22Rv1 (cell line): ENCODE data around the gene MEGF11.
A peak's percentile ranks its signal among the peaks of the same experiment; 100 is the strongest.

ENCODE experiments used
- H3K27ac ChIP-seq: fragments of 450-650 bp; 2 replicates; pipeline ENCODE4 v1.5.1; 2017
- CTCF ChIP-seq: fragments of 450-650 bp; IDR thresholded peaks from 2 replicates; pipeline ENCODE4 v1.5.1; 2017; ENCODE audit warnings: mild to moderate bottlenecking
- ZFX ChIP-seq: fragments of 450-650 bp; IDR thresholded peaks from 2 replicates; pipeline ENCODE4 v1.6.1; 2017; ENCODE audit warnings: antibody characterized with exemption, borderline replicate concordance

The MEGF11 gene

GRCh38 chr15:66288093-66288492 is 34.5 kb upstream of the MEGF11 start:
- H3K27ac ChIP-seq, result no peak overlapping the region
- no peak for TF ChIP-seq ZFX
- no peak for TF ChIP-seq CTCF

- peak; percentile 80 for TF ChIP-seq CTCF
- no peak for TF ChIP-seq ZFX
- no peak overlapping the region for H3K27ac ChIP-seq
Observed at GRCh38 chr15:66287461-66288057, 34.0 kb upstream of the MEGF11 start.

GRCh38 chr15:66285533-66286280 is 32.2 kb upstream of the MEGF11 start:
- no peak for TF ChIP-seq ZFX
- no peak for TF ChIP-seq CTCF
- H3K27ac ChIP-seq, result no peak overlapping the region

GRCh38 chr15:66284271-66284670 is 30.7 kb upstream of the MEGF11 start:
- no peak for TF ChIP-seq CTCF
- no peak for TF ChIP-seq ZFX

GRCh38 chr15:66278671-66279070 is 25.1 kb upstream of the MEGF11 start:
- TF ChIP-seq ZFX, result no peak
- no peak for TF ChIP-seq CTCF
- H3K27ac ChIP-seq, result no peak overlapping the region

More at GRCh38 chr15:66284271-66284670, 30.7 kb upstream of the MEGF11 start:
- H3K27ac ChIP-seq, result no peak overlapping the region

- TF ChIP-seq ZFX (no peak), CTCF (no peak)
- no peak overlapping the region for H3K27ac ChIP-seq
Observed at GRCh38 chr15:66278056-66278455, 24.5 kb upstream of the MEGF11 start.

- TF ChIP-seq ZFX (no peak), CTCF (no peak)
- H3K27ac ChIP-seq, result no peak overlapping the region
Observed at GRCh38 chr15:66276546-66276945, 23.0 kb upstream of the MEGF11 start.
